ENCODE results near the gene KLK4. TPM values are rescaled to one million over a fixed set of nuclear protein-coding genes. Genes with fewer than 3 reads are reported as not detected.

The KLK4 gene
- total RNA-seq, 1 donor from 2014 or later: not detected

GRCh38 chr19:50869479-50869878, 41.7 kb downstream of the KLK4 start:
- Mint-ChIP-seq H3K36me3 (ENCODE audit: unreplicated experiment) (no peaks in the 10 kb centered on the region), H3K27me3 (ENCODE audit: unreplicated experiment) (no peaks in the 10 kb centered on the region), H3K4me3 (ENCODE audit: unreplicated experiment) (no peak overlapping the region), H3K4me1 (ENCODE audit: unreplicated experiment) (no peaks in the 10 kb centered on the region), H3K27ac (ENCODE audit: unreplicated experiment) (no peak overlapping the region), H3K9me3 (ENCODE audit: unreplicated experiment) (no peaks in the 10 kb centered on the region)
- no peak for DNase-seq (ENCODE audit: extremely low spot score, unreplicated experiment)
- no peak for TF ChIP-seq CTCF (IDR thresholded peaks at IDR 0.05)

- Mint-ChIP-seq H3K4me3 (ENCODE audit: unreplicated experiment) (no peak overlapping the region), H3K36me3 (ENCODE audit: unreplicated experiment) (no peaks in the 10 kb centered on the region), H3K27me3 (ENCODE audit: unreplicated experiment) (no peaks in the 10 kb centered on the region), H3K27ac (ENCODE audit: unreplicated experiment) (no peak overlapping the region), H3K4me1 (ENCODE audit: unreplicated experiment) (no peaks in the 10 kb centered on the region), H3K9me3 (ENCODE audit: unreplicated experiment) (no peaks in the 10 kb centered on the region)
- DNase-seq (ENCODE audit: extremely low spot score, unreplicated experiment): no peak
- TF ChIP-seq CTCF (IDR thresholded peaks at IDR 0.05): no peak
These were observed 49.5 kb downstream of the KLK4 start for GRCh38 chr19:50861496-50862286.

GRCh38 chr19:50861010-50861409, 50.2 kb downstream of the KLK4 start:
- H3K27ac Mint-ChIP-seq (ENCODE audit: unreplicated experiment): no peak overlapping the region
- no peak for TF ChIP-seq CTCF (IDR thresholded peaks at IDR 0.05)
- H3K9me3 Mint-ChIP-seq (ENCODE audit: unreplicated experiment): no peaks in the 10 kb centered on the region
- no peak for DNase-seq (ENCODE audit: extremely low spot score, unreplicated experiment)
- H3K4me3 Mint-ChIP-seq (ENCODE audit: unreplicated experiment): no peak overlapping the region
- H3K27me3 Mint-ChIP-seq (ENCODE audit: unreplicated experiment): no peaks in the 10 kb centered on the region
- no peaks in the 10 kb centered on the region for H3K36me3 Mint-ChIP-seq (ENCODE audit: unreplicated experiment)
- no peaks in the 10 kb centered on the region for H3K4me1 Mint-ChIP-seq (ENCODE audit: unreplicated experiment)

GRCh38 chr19:50859849-50860248, 51.3 kb downstream of the KLK4 start:
- no peak for TF ChIP-seq CTCF (IDR thresholded peaks at IDR 0.05)
- Mint-ChIP-seq H3K36me3 (ENCODE audit: unreplicated experiment) (no peaks in the 10 kb centered on the region), H3K9me3 (ENCODE audit: unreplicated experiment) (no peaks in the 10 kb centered on the region), H3K27ac (ENCODE audit: unreplicated experiment) (no peak overlapping the region), H3K4me3 (ENCODE audit: unreplicated experiment) (no peak overlapping the region), H3K27me3 (ENCODE audit: unreplicated experiment) (no peaks in the 10 kb centered on the region), H3K4me1 (ENCODE audit: unreplicated experiment) (no peaks in the 10 kb centered on the region)
- DNase-seq (ENCODE audit: extremely low spot score, unreplicated experiment): no peak

- Mint-ChIP-seq H3K36me3 (ENCODE audit: unreplicated experiment) (no peaks in the 10 kb centered on the region), H3K27ac (ENCODE audit: unreplicated experiment) (no peak overlapping the region), H3K9me3 (ENCODE audit: unreplicated experiment) (no peaks in the 10 kb centered on the region), H3K4me3 (ENCODE audit: unreplicated experiment) (no peak overlapping the region), H3K27me3 (ENCODE audit: unreplicated experiment) (no peaks in the 10 kb centered on the region), H3K4me1 (ENCODE audit: unreplicated experiment) (no peaks in the 10 kb centered on the region)
- no peak for DNase-seq (ENCODE audit: extremely low spot score, unreplicated experiment)
- no peak for TF ChIP-seq CTCF (IDR thresholded peaks at IDR 0.05)
These were observed 52.3 kb downstream of the KLK4 start for GRCh38 chr19:50858886-50859285.

Data from osteocyte (in vitro differentiated cells).